Measurements from ENCODE around the gene EXOC4. TPM values are rescaled to one million over a fixed set of nuclear protein-coding genes. Genes with fewer than 3 reads are reported as not detected.

Gene EXOC4
- total and polyA plus RNA-seq, 12 donors = 7.5 to 41.7 (median 34.6) TPM

DNA sequence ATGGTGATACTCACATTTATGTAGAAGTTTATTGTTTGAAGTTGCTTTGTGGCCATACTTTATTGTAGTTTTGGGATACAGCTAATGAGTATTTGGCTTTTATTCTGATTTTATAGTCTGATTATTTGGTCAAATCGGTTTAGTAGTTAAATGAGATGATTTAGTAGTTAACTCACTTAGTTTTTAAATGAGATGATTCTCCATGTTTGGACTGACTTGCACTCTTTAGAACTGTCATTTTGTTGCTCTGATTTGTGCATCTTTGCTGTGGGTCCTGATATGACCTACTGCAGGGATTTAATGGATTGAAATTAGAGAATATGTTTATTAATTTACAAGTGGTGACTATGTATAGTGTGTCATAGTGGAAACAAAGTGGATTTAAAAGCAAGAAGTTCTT lies 44.2 kb downstream of the EXOC4 start:
- Histone ChIP-seq H3K36me3 (peaks cover 0 to 2% (median 0%) of the 10 kb centered on the region in 9 donors), H3K27ac (no peak overlapping the region), H3K27me3 (no peaks in the 10 kb centered on the region), H3K9me3 (no peaks in the 10 kb centered on the region), H3K4me3 (no peak overlapping the region), H3K4me1 (peaks cover 0 to 57% (median 21%) of the 10 kb centered on the region in 9 donors)
- DNase-seq = no peak
- TF ChIP-seq, protein P1, sequence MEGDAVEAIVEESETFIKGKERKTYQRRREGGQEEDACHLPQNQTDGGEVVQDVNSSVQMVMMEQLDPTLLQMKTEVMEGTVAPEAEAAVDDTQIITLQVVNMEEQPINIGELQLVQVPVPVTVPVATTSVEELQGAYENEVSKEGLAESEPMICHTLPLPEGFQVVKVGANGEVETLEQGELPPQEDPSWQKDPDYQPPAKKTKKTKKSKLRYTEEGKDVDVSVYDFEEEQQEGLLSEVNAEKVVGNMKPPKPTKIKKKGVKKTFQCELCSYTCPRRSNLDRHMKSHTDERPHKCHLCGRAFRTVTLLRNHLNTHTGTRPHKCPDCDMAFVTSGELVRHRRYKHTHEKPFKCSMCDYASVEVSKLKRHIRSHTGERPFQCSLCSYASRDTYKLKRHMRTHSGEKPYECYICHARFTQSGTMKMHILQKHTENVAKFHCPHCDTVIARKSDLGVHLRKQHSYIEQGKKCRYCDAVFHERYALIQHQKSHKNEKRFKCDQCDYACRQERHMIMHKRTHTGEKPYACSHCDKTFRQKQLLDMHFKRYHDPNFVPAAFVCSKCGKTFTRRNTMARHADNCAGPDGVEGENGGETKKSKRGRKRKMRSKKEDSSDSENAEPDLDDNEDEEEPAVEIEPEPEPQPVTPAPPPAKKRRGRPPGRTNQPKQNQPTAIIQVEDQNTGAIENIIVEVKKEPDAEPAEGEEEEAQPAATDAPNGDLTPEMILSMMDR (IDR thresholded peaks at IDR 0.05) = no peak
- ATAC-seq = no peak
- intact Hi-C loops (cut with DNase I) = no loop called here
- 98% methylated on average over 1 of the region's 1 CpG for WGBS, 2 donors

GRCh38 chr7:133298080-133298479 lies 45.2 kb downstream of the EXOC4 start:
- 96 to 98% methylated on average over 5 of the region's 5 CpGs for WGBS, 2 donors
- Histone ChIP-seq H3K9me3 (no peaks in the 10 kb centered on the region), H3K4me1 (peaks cover 0 to 59% (median 21%) of the 10 kb centered on the region in 9 donors)

GRCh38 chr7:133299676-133300075 lies 46.8 kb downstream of the EXOC4 start:
- ATAC-seq = no peak
- WGBS, 2 donors = 92 to 98% methylated on average over 1 of the region's 1 CpG

More at GRCh38 chr7:133298080-133298479, 45.2 kb downstream of the EXOC4 start:
- TF ChIP-seq, protein P1 (IDR thresholded peaks at IDR 0.05) = no peak
- ATAC-seq (no peak), DNase-seq (no peak)
- no peaks in the 10 kb centered on the region for H3K36me3 ChIP-seq
- H3K4me3 ChIP-seq = no peak overlapping the region
- no peaks in the 10 kb centered on the region for H3K27me3 ChIP-seq
- intact Hi-C loops (cut with DNase I) = no loop called here
- H3K27ac ChIP-seq = no peak overlapping the region

DNA sequence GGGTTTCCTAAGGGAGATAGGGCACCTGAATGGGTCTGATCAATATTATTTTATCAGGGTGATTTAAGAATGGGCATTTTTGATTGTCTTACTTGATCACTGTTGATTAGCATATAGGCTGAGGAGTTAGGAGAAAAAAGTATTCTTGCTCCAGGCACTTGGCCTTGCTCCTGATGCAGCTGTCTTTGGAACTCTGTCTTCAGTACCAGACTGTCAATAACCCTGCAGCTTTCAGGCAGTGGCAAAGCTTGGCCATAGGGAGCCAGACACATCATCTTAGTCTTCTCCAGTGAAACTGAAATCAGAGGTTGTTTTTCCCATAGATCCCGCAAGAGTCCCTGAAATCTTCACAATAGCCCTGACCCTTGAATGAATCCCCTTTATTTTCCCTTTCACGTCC lies 47.2 kb downstream of the EXOC4 start:
- H3K4me3 ChIP-seq = no peak overlapping the region
- ATAC-seq = no peak
- intact Hi-C loops (cut with DNase I) = no loop called here

More at GRCh38 chr7:133299676-133300075, 46.8 kb downstream of the EXOC4 start:
- Histone ChIP-seq H3K4me3 (no peak overlapping the region), H3K36me3 (no peaks in the 10 kb centered on the region), H3K27me3 (no peaks in the 10 kb centered on the region), H3K9me3 (no peaks in the 10 kb centered on the region), H3K27ac (no peak overlapping the region), H3K4me1 (peaks cover 0 to 65% (median 19%) of the 10 kb centered on the region in 9 donors)
- no peak for DNase-seq
- intact Hi-C loops (cut with DNase I) = no loop called here
- TF ChIP-seq, protein P1 (IDR thresholded peaks at IDR 0.05) = no peak

More for the DNA sequence above, 47.2 kb downstream of the EXOC4 start:
- no peak for DNase-seq
- no peak overlapping the region for H3K27ac ChIP-seq
- no peaks in the 10 kb centered on the region for H3K9me3 ChIP-seq
- TF ChIP-seq, protein P1 (IDR thresholded peaks at IDR 0.05) = no peak
- H3K4me1 ChIP-seq = peaks cover 0 to 65% (median 19%) of the 10 kb centered on the region in 9 donors
- H3K36me3 ChIP-seq = peaks cover 0 to under 1% (median 0%) of the 10 kb centered on the region in 9 donors
- no peaks in the 10 kb centered on the region for H3K27me3 ChIP-seq
- WGBS, 2 donors = 98% methylated on average over 2 of the region's 2 CpGs

Data from heart right ventricle (tissue), 16 donors.